ENCODE results near the gene IMMP1L.

Gene IMMP1L

DNA sequence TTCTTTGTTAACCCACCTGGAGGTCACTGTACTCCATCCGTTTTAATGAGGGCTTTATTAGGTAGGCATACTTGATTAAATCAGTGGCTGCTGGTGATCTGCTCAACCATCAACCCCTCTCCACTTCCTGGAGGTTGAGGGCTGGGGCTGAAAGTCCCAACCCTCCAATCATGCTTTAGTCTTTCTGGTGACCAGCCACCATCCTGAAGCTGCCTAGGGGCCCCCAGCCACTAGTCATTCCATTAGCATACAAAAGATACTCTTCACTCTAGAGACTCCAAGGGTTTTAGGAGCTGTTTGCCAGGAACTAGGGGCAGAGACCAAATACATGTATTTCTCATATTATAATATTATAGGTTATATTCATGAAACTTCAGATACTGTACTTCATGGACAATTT is 126.3 kb downstream of the IMMP1L start:
- Histone ChIP-seq H3F3A (ENCODE audit: low read depth) (no peaks in the 10 kb centered on the region), H3K79me2 (ENCODE audit: insufficient read depth, low read length) (no peaks in the 10 kb centered on the region), H3K4me1 (ENCODE audit: insufficient read depth, low read length, poor library complexity, severe bottlenecking) (peaks cover 8% of the 10 kb centered on the region), H3K9me3 (ENCODE audit: insufficient read depth, low read depth, low read length) (no peaks in the 10 kb centered on the region), H3K9ac (ENCODE audit: low read depth, low read length, poor library complexity, severe bottlenecking) (no peak overlapping the region), H3K36me3 (ENCODE audit: insufficient read depth, low read length) (no peaks in the 10 kb centered on the region), H3K27me3 (ENCODE audit: insufficient read depth, low read length, poor library complexity, severe bottlenecking) (no peaks in the 10 kb centered on the region), H3K9me2 (replicated peaks; ENCODE audit: low read depth, low read length) (no peaks in the 10 kb centered on the region), H4K20me1 (ENCODE audit: insufficient read depth, low read length, poor library complexity, severe bottlenecking) (no peaks in the 10 kb centered on the region), H3K4me3 (ENCODE audit: low read length, poor library complexity, severe bottlenecking) (no peak overlapping the region), H2AFZ (ENCODE audit: low read length) (no peak overlapping the region), H3K4me2 (ENCODE audit: low read depth, low read length, poor library complexity, severe bottlenecking) (no peak overlapping the region)
- no peak for TF ChIP-seq EZH2phosphoT487 (IDR thresholded peaks at IDR 0.05; ENCODE audit: borderline replicate concordance)
- TF ChIP-seq, protein P1, sequence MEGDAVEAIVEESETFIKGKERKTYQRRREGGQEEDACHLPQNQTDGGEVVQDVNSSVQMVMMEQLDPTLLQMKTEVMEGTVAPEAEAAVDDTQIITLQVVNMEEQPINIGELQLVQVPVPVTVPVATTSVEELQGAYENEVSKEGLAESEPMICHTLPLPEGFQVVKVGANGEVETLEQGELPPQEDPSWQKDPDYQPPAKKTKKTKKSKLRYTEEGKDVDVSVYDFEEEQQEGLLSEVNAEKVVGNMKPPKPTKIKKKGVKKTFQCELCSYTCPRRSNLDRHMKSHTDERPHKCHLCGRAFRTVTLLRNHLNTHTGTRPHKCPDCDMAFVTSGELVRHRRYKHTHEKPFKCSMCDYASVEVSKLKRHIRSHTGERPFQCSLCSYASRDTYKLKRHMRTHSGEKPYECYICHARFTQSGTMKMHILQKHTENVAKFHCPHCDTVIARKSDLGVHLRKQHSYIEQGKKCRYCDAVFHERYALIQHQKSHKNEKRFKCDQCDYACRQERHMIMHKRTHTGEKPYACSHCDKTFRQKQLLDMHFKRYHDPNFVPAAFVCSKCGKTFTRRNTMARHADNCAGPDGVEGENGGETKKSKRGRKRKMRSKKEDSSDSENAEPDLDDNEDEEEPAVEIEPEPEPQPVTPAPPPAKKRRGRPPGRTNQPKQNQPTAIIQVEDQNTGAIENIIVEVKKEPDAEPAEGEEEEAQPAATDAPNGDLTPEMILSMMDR (conservative IDR thresholded peaks at IDR 0.05; ENCODE audit: low read length) = no peak
